H1 (cell line): ENCODE results near the gene PHACTR2. TPM values are rescaled to one million over a fixed set of nuclear protein-coding genes. Genes with fewer than 3 reads are reported as not detected.

Experiments
- CTCF ChIA-PET: fragments of 300-600 bp; sonication (Branson Sonifier 250); formaldehyde crosslinking; loops from one replicate; lab custom pipeline; 2021; ENCODE audit not compliant: partially characterized antibody; lab: Charles Lee
- POLR2A ChIA-PET: fragments of 300-600 bp; sonication (Branson Sonifier 250); formaldehyde crosslinking; loops from one replicate; lab custom pipeline; 2021; ENCODE audit warnings: inconsistent platforms; ENCODE audit not compliant: partially characterized antibody; lab: Charles Lee
- DNase-seq, 2 experiments: peaks; one replicate each; pipeline versions ENCODE4 v3.0.0 to v3.0.0-alpha.2; 2010 to 2022; ENCODE audit warnings: low spot score in 2 of 2, low read depth in 1 of 2, mixed read lengths in 1 of 2
- FAIRE-seq: peaks from 2 replicates; lab custom pipeline; 2011; peaks lifted over from hg19 to GRCh38; lab: Jason Lieb, UNC
- H2AFZ ChIP-seq: 2 replicates; pipeline ENCODE4 v1.8.1; 2012; ENCODE audit warnings: low read length, inconsistent platforms
- H2AK5ac ChIP-seq: 2 replicates; pipeline ENCODE4 v1.6.1; 2013; ENCODE audit warnings: low read depth, low read length
- H2BK120ac ChIP-seq: replicated peaks from 2 replicates; pipeline ENCODE3; 2013; ENCODE audit warnings: low read depth, low read length, inconsistent platforms
- H2BK12ac ChIP-seq: 2 replicates; pipeline ENCODE4 v1.6.1; 2013; ENCODE audit warnings: low read depth, low read length
- H2BK15ac ChIP-seq: 2 replicates; pipeline ENCODE4 v1.6.1; 2013; ENCODE audit warnings: low read length
- H2BK20ac ChIP-seq: 2 replicates; pipeline ENCODE4 v1.6.1; 2013; ENCODE audit warnings: low read length
- H2BK5ac ChIP-seq: 2 replicates; pipeline ENCODE4 v1.6.1; 2013; ENCODE audit warnings: low read depth, low read length
- H3K14ac ChIP-seq: 2 replicates; pipeline ENCODE4 v1.6.1; 2013; ENCODE audit warnings: inconsistent platforms; ENCODE audit not compliant: insufficient read length
- H3K18ac ChIP-seq: 2 replicates; pipeline ENCODE4 v1.6.1; 2013; ENCODE audit warnings: low read length; ENCODE audit errors: extremely low read depth
- H3K23ac ChIP-seq: 2 replicates; pipeline ENCODE4 v1.6.1; 2013; ENCODE audit warnings: inconsistent platforms; ENCODE audit not compliant: insufficient read length
- H3K23me2 ChIP-seq: 2 replicates; pipeline ENCODE4 v1.6.1; 2013; ENCODE audit warnings: low read depth, low read length
- H3K27ac ChIP-seq: 2 replicates; pipeline ENCODE4 v1.6.1; 2011; ENCODE audit warnings: low read depth, low read length, inconsistent platforms
- H3K27me3 ChIP-seq, 4 experiments: replicated peaks in 1 of 4; 1 replicate in 1 of 4; 2 replicates in 3 of 4; pipeline versions ENCODE4 v1.6.1 to v1.8.1; 2011 to 2013; ENCODE audit warnings: low read length in 3 of 4, mild to moderate bottlenecking in 3 of 4, inconsistent platforms in 2 of 4, mixed read lengths in 2 of 4, moderate library complexity in 1 of 4; ENCODE audit not compliant: control insufficient read depth in 3 of 4, insufficient read depth in 3 of 4; ENCODE audit errors: extremely low read depth in 1 of 4
- H3K36me3 ChIP-seq, 4 experiments: 2 replicates each; pipeline versions ENCODE4 v1.6.1 to v1.8.1; 2011 to 2013; ENCODE audit warnings: mild to moderate bottlenecking in 4 of 4, low read length in 3 of 4, moderate library complexity in 2 of 4, control low read depth in 1 of 4, inconsistent platforms in 1 of 4; ENCODE audit not compliant: insufficient read depth in 4 of 4, control insufficient read depth in 2 of 4
- H3K4ac ChIP-seq: replicated peaks from 2 replicates; pipeline ENCODE3; 2013; ENCODE audit warnings: low read length, low read depth, mixed read lengths, inconsistent platforms; ENCODE audit not compliant: insufficient read length
- H3K4me1 ChIP-seq, 4 experiments: replicated peaks in 1 of 4; 1 replicate in 1 of 4; 2 replicates in 3 of 4; pipeline versions ENCODE4 v1.6.1 to v1.8.1; 2011 to 2013; ENCODE audit warnings: low read length in 3 of 4, inconsistent platforms in 2 of 4, mixed read lengths in 1 of 4; ENCODE audit not compliant: insufficient read depth in 4 of 4, control insufficient read depth in 3 of 4
- H3K4me2 ChIP-seq, 2 experiments: 2 replicates each; pipeline versions ENCODE4 v1.6.1 to v1.8.1; 2011 to 2013; ENCODE audit warnings: low read depth in 2 of 2, low read length in 2 of 2, control low read depth in 1 of 2, inconsistent platforms in 1 of 2, mild to moderate bottlenecking in 1 of 2; ENCODE audit not compliant: insufficient read depth in 1 of 2
- H3K4me3 ChIP-seq, 4 experiments: fragments of 200-600, 300-600 bp in 1 of 4; sonication (generic), shearing (Covaris generic), sonication (Bioruptor Twin) in 1 of 4; 2 replicates each; pipeline versions ENCODE4 v1.5.1 to v1.8.1; 2011 to 2016; ENCODE audit warnings: low read length in 4 of 4, low read depth in 3 of 4, control low read depth in 2 of 4, inconsistent platforms in 2 of 4, mild to moderate bottlenecking in 2 of 4, mixed read lengths in 1 of 4, moderate library complexity in 1 of 4; ENCODE audit not compliant: insufficient read depth in 2 of 4; ENCODE audit errors: extremely low read depth in 1 of 4
- H3K56ac ChIP-seq: replicated peaks from 2 replicates; pipeline ENCODE3; 2013; ENCODE audit warnings: low read depth, mild to moderate bottlenecking, mixed read lengths, low read length, inconsistent platforms; ENCODE audit not compliant: insufficient read length
- H3K79me1 ChIP-seq: 2 replicates; pipeline ENCODE4 v1.6.1; 2013; ENCODE audit warnings: low read depth, low read length, control low read depth
- H3K79me2 ChIP-seq, 2 experiments: 2 replicates each; pipeline versions ENCODE4 v1.6.1 to v1.8.1; 2012 to 2013; ENCODE audit warnings: low read length in 2 of 2, mild to moderate bottlenecking in 2 of 2, inconsistent platforms in 1 of 2; ENCODE audit not compliant: insufficient read depth in 2 of 2, control insufficient read depth in 1 of 2
- H3K9ac ChIP-seq, 4 experiments: replicated peaks in 1 of 4; 1 replicate in 1 of 4; 2 replicates in 3 of 4; pipeline versions ENCODE4 v1.6.1 to v1.8.1; 2011 to 2013; ENCODE audit warnings: low read depth in 3 of 4, low read length in 3 of 4, control low read depth in 2 of 4, mild to moderate bottlenecking in 2 of 4, moderate library complexity in 2 of 4, inconsistent platforms in 1 of 4; ENCODE audit errors: extremely low read depth in 1 of 4
- H3K9me3 ChIP-seq, 2 experiments: 2 replicates each; pipeline versions ENCODE4 v1.6.1 to v1.8.1; 2012 to 2013; ENCODE audit warnings: mild to moderate bottlenecking in 2 of 2, moderate library complexity in 2 of 2, control low read depth in 1 of 2, inconsistent platforms in 1 of 2, low read depth in 1 of 2, low read length in 1 of 2, mixed read lengths in 1 of 2; ENCODE audit not compliant: insufficient read depth in 2 of 2
- H4K20me1 ChIP-seq, 2 experiments: replicated peaks in 1 of 2; 2 replicates each; pipeline versions ENCODE3 to v1.8.1; 2011 to 2013; ENCODE audit warnings: inconsistent platforms in 2 of 2, low read length in 2 of 2, mild to moderate bottlenecking in 1 of 2; ENCODE audit not compliant: insufficient read depth in 2 of 2, control insufficient read depth in 1 of 2
- H4K5ac ChIP-seq: 2 replicates; pipeline ENCODE4 v1.6.1; 2013; ENCODE audit warnings: low read length, low read depth, mixed read lengths, inconsistent platforms; ENCODE audit not compliant: insufficient read length
- H4K8ac ChIP-seq: 2 replicates; pipeline ENCODE4 v1.8.0; 2013; ENCODE audit warnings: mild to moderate bottlenecking, moderate library complexity, low read length, inconsistent platforms; ENCODE audit not compliant: insufficient read depth; ENCODE audit errors: extremely low read depth
- H4K91ac ChIP-seq: replicated peaks from 2 replicates; pipeline ENCODE3; 2013; ENCODE audit warnings: low read length, mixed read lengths, inconsistent platforms; ENCODE audit not compliant: insufficient read length
- EGR1 ChIP-seq: IDR thresholded peaks from 2 replicates; pipeline ENCODE4 v1.6.1; 2011; ENCODE audit warnings: low read depth, low read length, borderline replicate concordance
- EZH2 ChIP-seq: fragments of 200-600 bp; sonication (generic); IDR thresholded peaks from 2 replicates; pipeline ENCODE4 v1.7.1; 2012; ENCODE audit warnings: low read depth, mild to moderate bottlenecking, moderate library complexity, low read length, inconsistent platforms; ENCODE audit not compliant: severe bottlenecking
- POLR2AphosphoS5 ChIP-seq: IDR thresholded peaks from 2 replicates; pipeline ENCODE4 v1.6.1; 2011; ENCODE audit warnings: low read depth, low read length
- RBBP5 ChIP-seq: IDR thresholded peaks from 2 replicates; pipeline ENCODE4 v1.7.1; 2012; ENCODE audit warnings: low read depth, mild to moderate bottlenecking, inconsistent platforms, low read length, moderate library complexity, borderline replicate concordance
- WGBS, 2 experiments: shearing (Covaris generic) in 1 of 2; methylation state at CpG; one replicate each; pipeline versions ENCODE4 v1.1.6 to v1.1.7; 2013 to 2015; ENCODE audit warnings: low lambda C conversion rate in 2 of 2, mixed read lengths in 2 of 2, inconsistent platforms in 1 of 2, low coverage in 1 of 2, missing lambda C conversion rate in 1 of 2; ENCODE audit not compliant: insufficient replicate concordance in 2 of 2, insufficient coverage in 1 of 2, insufficient read length in 1 of 2; ENCODE audit errors: extremely low coverage in 1 of 2, missing lambda C conversion rate in 1 of 2; 5-methylcytosine and 5-hydroxymethylcytosine counted together
- polyA plus RNA-seq, 7 experiments: library from polyadenylated mRNA; depleted of rRNA in 3 of 7; stranded (reverse) in 5 of 7; unstranded in 2 of 7; fragments of >200 nt in 5 of 7; fragments of 200-250 nt in 2 of 7; gene quantifications; 1 replicate in 5 of 7; 2 replicates in 1 of 7; 4 replicates in 1 of 7; pipeline versions ENCODE4 v1.2.1 to v1.2.3, GENCODE V29; 2011 to 2013; ENCODE audit warnings: missing spikeins in 2 of 7, mixed read lengths in 2 of 7
- total RNA-seq: library from RNA; stranded (reverse); fragmentation: NEBNext Ultra II Directional; extraction: Animal tissue kit (Norgen Biotek cat#: 25700); gene quantifications from 2 replicates; pipeline ENCODE4 v1.2.1, GENCODE V29; 2021

Gene PHACTR2
- total and polyA plus RNA-seq, 2 of the 8 experiments (the other 6 are each of a cell fraction or from before 2014, with no cell fraction given), result 16.9 to 131 TPM

GRCh38 chr6:143707697-143708096 is 29.9 kb downstream of the PHACTR2 start:
- Histone ChIP-seq H3K79me2 (peaks cover 7 to 82% of the 10 kb centered on the region in 2 experiments), H3K23ac (no peak overlapping the region), H3K4ac (no peak overlapping the region), H2BK20ac (no peak overlapping the region), H3K27me3 (no peaks in the 10 kb centered on the region), H2AK5ac (no peak overlapping the region), H4K91ac (no peak overlapping the region), H3K4me1 (no peaks in the 10 kb centered on the region; a peak in 1 of 7 replicates), H3K56ac (no peak overlapping the region), H3K18ac (no peak overlapping the region), H3K79me1 (peaks cover 2% of the 10 kb centered on the region; the same call in 1 of the 2 replicates), H3K23me2 (no peaks in the 10 kb centered on the region), H3K14ac (no peak overlapping the region), H3K4me2 (no peak overlapping the region), H2BK15ac (no peak overlapping the region), H3K4me3 (no peak overlapping the region), H2BK5ac (no peak overlapping the region), H4K20me1 (peaks cover 0 to 2% of the 10 kb centered on the region in 2 experiments), H2BK12ac (no peak overlapping the region), H2BK120ac (no peak overlapping the region), H3K9ac (no peak overlapping the region), H4K8ac (no peak overlapping the region), H4K5ac (no peak overlapping the region), H3K9me3 (peaks cover 4 to 9% of the 10 kb centered on the region in 2 experiments; a peak in 2 of 4 replicates), H3K27ac (no peak overlapping the region), H3K36me3 (peaks cover 0 to 8% (median under 1%) of the 10 kb centered on the region in 4 experiments; a peak in 3 of 8 replicates), H2AFZ (no peak overlapping the region)
- ChIA-PET POLR2A (interaction anchor here (0.6 to 0.7 kb wide), 3 partner anchors 18 to 81 kb away, joined by 3 to 5 read pairs (median 3); no protein-coding TSS in a partner anchor), CTCF (no interaction called here)
- WGBS, 2 experiments, result 87% methylated on average over 3 of the region's 3 CpGs; no CpG with 5 or more reads in 1 of the 2 experiments
- FAIRE-seq (no peak), DNase-seq (no peak)
- TF ChIP-seq EZH2 (no peak), RBBP5 (no peak), POLR2AphosphoS5 (no peak), EGR1 (no peak)
